HepG2 (cell line): ENCODE data around the gene NOTCH4. TPM values are rescaled to one million over a fixed set of nuclear protein-coding genes. Genes with fewer than 3 reads are reported as not detected.

Experiments used
- ATAC-seq: fragments of 200-7000 bp; cut with Tn5 transposase; 3 replicates; pipeline ENCODE4 v1.9.1; 2020; ENCODE audit warnings: mild to moderate bottlenecking, moderate library complexity
- BruUV-seq: library from RNA; stranded (reverse); fragments of 400-500 nt; replicated peaks from 2 replicates; lab custom pipeline; 2021; lab: Mats Ljungman, UMichigan
- CTCF ChIA-PET: fragments of 300-600 bp; formaldehyde crosslinking; extraction: SDS; loops from one replicate; lab custom pipeline; 2021; ENCODE audit warnings: low total read pairs, inconsistent platforms, low intra/inter-chr PET ratio; lab: Yijun Ruan, JAX
- POLR2A ChIA-PET: fragments of 350-600 bp; sonication (Branson Sonifier 250); formaldehyde crosslinking; loops from one replicate; lab custom pipeline; 2020; ENCODE audit warnings: antibody characterized with exemption, inconsistent platforms; lab: Yijun Ruan, JAX
- DNase-seq: peaks from one replicate; pipeline ENCODE4 v3.0.0-alpha.2; 2015; ENCODE audit warnings: low spot score
- FAIRE-seq: peaks from 3 replicates; lab custom pipeline; 2011; peaks lifted over from hg19 to GRCh38; lab: Jason Lieb, UNC
- H2AFZ ChIP-seq: one replicate; pipeline ENCODE4 v1.6.1; 2011; ENCODE audit warnings: low read length, inconsistent platforms
- H3K27ac ChIP-seq: fragments of 300-600 bp; 3 replicates; pipeline ENCODE4 v1.8.0; 2011; ENCODE audit warnings: mixed run types, mild to moderate bottlenecking, mixed read lengths, low read length, inconsistent platforms; ENCODE audit not compliant: insufficient read depth; ENCODE audit errors: extremely low read length
- H3K27me3 ChIP-seq, 2 experiments: fragments of 200-600 bp in 1 of 2; 2 replicates in 1 of 2; 3 replicates in 1 of 2; pipeline versions ENCODE4 v1.6.0 to v1.8.0; 2011; ENCODE audit warnings: low read length in 2 of 2, mild to moderate bottlenecking in 2 of 2, moderate library complexity in 2 of 2, inconsistent platforms in 1 of 2; ENCODE audit not compliant: insufficient read depth in 2 of 2, control insufficient read depth in 1 of 2
- H3K36me3 ChIP-seq, 2 experiments: fragments of 200-600 bp in 1 of 2; replicated peaks in 1 of 2; 2 replicates in 1 of 2; 3 replicates in 1 of 2; pipeline versions ENCODE4 v1.5.1 to v1.8.0; 2011; ENCODE audit warnings: low read length in 2 of 2, inconsistent platforms in 1 of 2; ENCODE audit not compliant: insufficient read depth in 2 of 2, control insufficient read depth in 1 of 2
- H3K4me1 ChIP-seq: 2 replicates; pipeline ENCODE4 v1.5.1; 2012; ENCODE audit warnings: low read length, inconsistent platforms; ENCODE audit not compliant: insufficient read depth
- H3K4me2 ChIP-seq: 2 replicates; pipeline ENCODE4 v1.6.0; 2011; ENCODE audit warnings: low read depth, low read length, inconsistent platforms
- H3K4me3 ChIP-seq, 3 experiments: fragments of 200-600 bp in 1 of 3; sonication (generic), shearing (Covaris generic) in 1 of 3; replicated peaks in 1 of 3; 2 replicates each; pipeline ENCODE4 v1.5.1; 2011 to 2016; ENCODE audit warnings: low read length in 3 of 3, inconsistent platforms in 2 of 3, low read depth in 2 of 3, mild to moderate bottlenecking in 2 of 3, control low read depth in 1 of 3, mixed read lengths in 1 of 3; ENCODE audit not compliant: insufficient read depth in 1 of 3
- H3K79me2 ChIP-seq: one replicate; pipeline ENCODE4 v1.6.1; 2011; ENCODE audit warnings: low read length, inconsistent platforms; ENCODE audit not compliant: insufficient read depth
- H3K9ac ChIP-seq: 2 replicates; pipeline ENCODE4 v1.6.0; 2011; ENCODE audit warnings: mild to moderate bottlenecking, low read depth, low read length, inconsistent platforms; ENCODE audit not compliant: insufficient read depth
- H3K9me3 ChIP-seq: 2 replicates; pipeline ENCODE4 v1.5.1; 2012; ENCODE audit warnings: mild to moderate bottlenecking, low read length
- H4K20me1 ChIP-seq: 2 replicates; pipeline ENCODE4 v1.6.0; 2011; ENCODE audit warnings: inconsistent platforms, mild to moderate bottlenecking, low read length, moderate library complexity; ENCODE audit not compliant: insufficient read depth
- CEBPB ChIP-seq: IDR thresholded peaks from 2 replicates; pipeline ENCODE4 v1.6.1; 2011; ENCODE audit warnings: low read depth, low read length, improper control_type of control experiment, borderline replicate concordance
- HOXA3 ChIP-seq: sonication (generic); formaldehyde crosslinking; IDR thresholded peaks from 2 replicates; pipeline ENCODE4 v1.5.0; 2020; ENCODE audit warnings: missing genetic modification reagents
- NBN ChIP-seq: fragments of 450-650 bp; conservative IDR thresholded peaks from 2 replicates; pipeline ENCODE4 v1.6.1; 2017
- PCBP2 ChIP-seq: fragments of 200-400 bp; formaldehyde crosslinking; optimal IDR thresholded peaks from 2 replicates; pipeline ENCODE3; 2018; ENCODE audit warnings: low read length, low read depth; ENCODE audit not compliant: poor library complexity, severe bottlenecking
- TGIF2 ChIP-seq: IDR thresholded peaks from 2 replicates; pipeline ENCODE4 v1.6.1; 2016; ENCODE audit warnings: control low read depth, missing compliant biosample characterization
- ZNF558 ChIP-seq: sonication (generic); formaldehyde crosslinking; IDR thresholded peaks from 2 replicates; pipeline ENCODE4 v1.9.0; 2022; ENCODE audit warnings: mild to moderate bottlenecking, missing genetic modification reagents, borderline replicate concordance
- ZNF776 ChIP-seq: sonication (generic); formaldehyde crosslinking; IDR thresholded peaks from 2 replicates; pipeline ENCODE4 v1.4.0; 2020; ENCODE audit warnings: mild to moderate bottlenecking, missing genetic modification reagents
- ZNF841 ChIP-seq: sonication (generic); formaldehyde crosslinking; IDR thresholded peaks from 2 replicates; pipeline ENCODE4 v1.8.1; 2023; ENCODE audit warnings: missing genetic modification reagents, borderline replicate concordance
- ZNF891 ChIP-seq: sonication (generic); formaldehyde crosslinking; IDR thresholded peaks from 2 replicates; pipeline ENCODE4 v1.5.0; 2020; ENCODE audit warnings: mild to moderate bottlenecking, missing genetic modification reagents
- WGBS: methylation state at CpG from one replicate; pipeline ENCODE4 v1.1.6; 2017; ENCODE audit warnings: low lambda C conversion rate; 5-methylcytosine and 5-hydroxymethylcytosine counted together
- in situ Hi-C: cut with HindIII; loops from 2 replicates; pipeline ENCODE4 v1.10.0; 2017; ENCODE audit warnings: low pct_unique_long_range_greater_than_20kb; ENCODE audit not compliant: extremely low pct_ligation_motif_present
- intact Hi-C: fragments of 100-400 bp; cut with micrococcal nuclease; formaldehyde crosslinking; loops from one replicate; pipeline ENCODE4 v1.10.0; 2022; ENCODE audit not compliant: unreplicated experiment
- polyA plus RNA-seq, 8 experiments: library from polyadenylated mRNA; depleted of rRNA in 3 of 8; stranded (reverse) in 7 of 8; unstranded in 1 of 8; fragments of >200 nt; fragmentation: Illumina TruSeq in 4 of 8; extraction: Trizol in 4 of 8; gene quantifications; 2 replicates each; pipeline versions ENCODE4 v1.2.1 to v1.2.3, GENCODE V29; 2011 to 2016; ENCODE audit warnings: low read depth in 4 of 8, missing spikeins in 1 of 8, mixed read lengths in 1 of 8; ENCODE audit not compliant: insufficient read depth in 1 of 8
- total RNA-seq, 5 experiments: library from RNA; depleted of rRNA; stranded (reverse); fragments of >200 nt; fragmentation: Illumina TruSeq; extraction: Trizol; gene quantifications; 2 replicates each; pipeline ENCODE4 v1.2.3, GENCODE V29; 2016; ENCODE audit warnings: low read depth in 1 of 5
- TF ChIP-seq, protein P1 (sequence below): sonication (generic); formaldehyde crosslinking; IDR thresholded peaks from 2 replicates; pipeline ENCODE4 v1.4.0; 2020; ENCODE audit warnings: missing genetic modification reagents
- TF ChIP-seq, protein P2 (sequence below): sonication (generic); formaldehyde crosslinking; IDR thresholded peaks from 2 replicates; pipeline ENCODE4 v1.4.0; 2020; ENCODE audit warnings: missing genetic modification reagents

Gene NOTCH4
- total and polyA plus RNA-seq, 2 of the 13 experiments (the other 11 are each of a cell fraction or from before 2014, with no cell fraction given): 0.51 to 0.83 TPM

DNA sequence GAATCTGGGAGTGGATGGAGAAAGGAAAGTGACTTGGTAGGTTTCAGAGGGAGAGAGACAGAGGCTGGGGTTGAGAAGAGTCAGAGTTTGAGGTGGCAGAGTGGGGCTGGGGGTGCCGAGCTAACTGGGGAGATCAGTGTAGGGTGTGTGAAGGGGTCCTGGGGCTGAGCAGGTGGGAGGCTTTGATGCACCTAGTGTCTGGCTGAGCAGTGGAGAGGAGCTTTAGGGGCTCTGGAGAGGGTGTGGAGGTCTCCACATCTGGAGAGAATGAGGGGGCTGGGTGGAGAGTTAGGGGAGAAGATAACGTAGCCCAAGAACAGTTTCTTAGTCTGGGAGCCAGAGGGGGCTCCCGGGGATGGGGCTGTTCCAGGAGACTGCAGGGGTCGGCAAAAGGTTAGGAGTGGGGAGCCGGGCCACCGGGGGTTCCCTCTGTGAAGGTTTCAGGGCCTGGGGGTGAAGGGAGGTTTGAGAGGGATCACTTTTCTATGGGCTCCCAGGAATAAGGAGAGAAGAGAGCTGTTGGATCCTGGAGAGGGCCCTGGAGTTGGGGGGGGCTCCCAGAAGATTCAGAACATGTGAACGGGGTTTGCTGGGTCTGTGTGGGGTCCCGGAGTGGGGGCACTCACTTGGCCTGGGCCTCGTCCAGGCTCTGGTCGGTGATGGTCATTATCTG lies 34.7 kb downstream of the NOTCH4 start (continued):
- 0 out of 2 replicates have a peak, but pooled peaks have one; percentile 42 for TF ChIP-seq ZNF558 (CRISPR knock-in tag)
- TF ChIP-seq, protein P1, sequence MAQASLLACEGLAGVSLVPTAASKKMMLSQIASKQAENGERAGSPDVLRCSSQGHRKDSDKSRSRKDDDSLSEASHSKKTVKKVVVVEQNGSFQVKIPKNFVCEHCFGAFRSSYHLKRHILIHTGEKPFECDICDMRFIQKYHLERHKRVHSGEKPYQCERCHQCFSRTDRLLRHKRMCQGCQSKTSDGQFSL (CRISPR knock-in tag): peak; percentile 30; the same call in 1 of the 2 replicates
- TF ChIP-seq ZNF776: no peak

DNA sequence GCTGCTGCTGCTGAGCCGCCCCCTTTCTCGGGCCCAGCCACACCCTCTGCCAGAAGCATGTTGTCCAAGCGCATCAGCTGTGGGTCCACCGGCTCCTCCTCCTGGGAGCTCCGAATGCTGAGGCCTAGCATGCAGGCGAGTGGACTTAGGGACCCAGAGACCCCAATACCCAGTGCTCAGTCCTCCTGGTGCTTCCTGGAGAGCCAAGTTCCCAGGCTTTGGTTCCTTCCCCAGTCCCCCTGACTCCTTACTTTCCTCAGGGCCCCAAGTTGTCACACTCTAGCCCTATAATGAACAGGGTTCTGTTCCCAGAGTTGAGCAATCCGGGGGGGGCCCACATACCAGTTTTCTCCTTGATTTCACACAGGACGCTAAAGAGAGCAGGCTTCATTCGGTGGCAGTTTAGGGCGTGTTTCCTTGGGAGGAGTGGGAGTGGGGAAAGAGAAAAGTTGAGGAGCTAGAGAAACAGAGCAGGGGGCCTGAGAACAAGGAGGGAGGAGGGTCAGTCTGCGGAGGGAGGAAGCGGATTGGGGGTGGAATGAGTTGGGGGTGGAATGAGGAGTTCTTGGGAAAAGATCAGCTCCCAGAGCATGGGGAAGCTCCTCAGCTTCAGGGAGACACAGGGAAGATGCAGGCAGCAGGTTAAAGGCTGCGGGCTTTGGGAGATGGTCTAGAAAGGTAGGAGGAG lies 35.3 kb downstream of the NOTCH4 start:
- TF ChIP-seq PCBP2 (peak; percentile 21), ZNF841 (CRISPR knock-in tag) (no peak), ZNF891 (CRISPR knock-in tag) (0 out of 2 replicates have a peak, but pooled peaks have one; percentile 21), CEBPB (0 out of 2 replicates have a peak, but pooled peaks have one; percentile 13), NBN (no peak), TGIF2 (CRISPR knock-in tag) (no peak), HOXA3 (peak; percentile 28; the same call in 1 of the 2 replicates)
- TF ChIP-seq, protein P2, sequence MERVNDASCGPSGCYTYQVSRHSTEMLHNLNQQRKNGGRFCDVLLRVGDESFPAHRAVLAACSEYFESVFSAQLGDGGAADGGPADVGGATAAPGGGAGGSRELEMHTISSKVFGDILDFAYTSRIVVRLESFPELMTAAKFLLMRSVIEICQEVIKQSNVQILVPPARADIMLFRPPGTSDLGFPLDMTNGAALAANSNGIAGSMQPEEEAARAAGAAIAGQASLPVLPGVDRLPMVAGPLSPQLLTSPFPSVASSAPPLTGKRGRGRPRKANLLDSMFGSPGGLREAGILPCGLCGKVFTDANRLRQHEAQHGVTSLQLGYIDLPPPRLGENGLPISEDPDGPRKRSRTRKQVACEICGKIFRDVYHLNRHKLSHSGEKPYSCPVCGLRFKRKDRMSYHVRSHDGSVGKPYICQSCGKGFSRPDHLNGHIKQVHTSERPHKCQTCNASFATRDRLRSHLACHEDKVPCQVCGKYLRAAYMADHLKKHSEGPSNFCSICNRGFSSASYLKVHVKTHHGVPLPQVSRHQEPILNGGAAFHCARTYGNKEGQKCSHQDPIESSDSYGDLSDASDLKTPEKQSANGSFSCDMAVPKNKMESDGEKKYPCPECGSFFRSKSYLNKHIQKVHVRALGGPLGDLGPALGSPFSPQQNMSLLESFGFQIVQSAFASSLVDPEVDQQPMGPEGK (CRISPR knock-in tag): peak; percentile 34; the same call in 1 of the 2 replicates
- no peak overlapping the region for H2AFZ ChIP-seq
- no peaks in the 10 kb centered on the region; a peak in 1 of 5 replicates for H3K27me3 ChIP-seq
- peaks cover 36% of the 10 kb centered on the region for H3K4me1 ChIP-seq
- peak overlapping the region; percentile 80 for H3K27ac ChIP-seq
- ChIA-PET CTCF (no interaction called here), POLR2A (interaction anchor here (2.0 to 7.1 kb wide), 2 partner anchors 10 to 60 kb away, joined by 4 to 127 read pairs; partner anchors contain the start of genes AGPAT1, ATF6B and RNF5)
- H3K4me3 ChIP-seq: peak overlapping the region; percentile 74 to 93 (median 79)
- peaks cover 15% of the 10 kb centered on the region for H3K79me2 ChIP-seq
- in situ Hi-C loops: no loop called here
- FAIRE-seq (no peak), DNase-seq (no peak), ATAC-seq (no peak)
- no peaks in the 10 kb centered on the region for H4K20me1 ChIP-seq
- peak overlapping the region; percentile 90 for H3K4me2 ChIP-seq
- no TSS peak for BruUV-seq
- 86% methylated on average over 10 of the region's 13 CpGs for WGBS
- peak overlapping the region; percentile 90 for H3K9ac ChIP-seq
- peaks cover 7 to 19% of the 10 kb centered on the region in 2 experiments for H3K36me3 ChIP-seq
- no peaks in the 10 kb centered on the region for H3K9me3 ChIP-seq
- intact Hi-C loops: no loop called here
